A549 treated with dexamethasone at 1 μM for 4 hours (cell line): ENCODE data around the gene MS4A14. TPM values are rescaled to one million over a fixed set of nuclear protein-coding genes. Genes with fewer than 3 reads are reported as not detected.

Experiments used
- total RNA-seq: library from RNA; stranded (reverse); fragments of 200-300 nt; extraction: Qiagen RNA extraction; gene quantifications from 5 replicates; pipeline ENCODE4 v1.2.3, GENCODE V29; 2022

The MS4A14 gene
- not detected in 5 replicates for total RNA-seq

GRCh38 chr11:60396382-60396781, at the start of gene MS4A14:
Gene MS4A14 (plus strand): TSS chr11:60396459. CDS start chr11:60396579, 120 bp downstream.

GRCh38 chr11:60378354-60378753, 17.9 kb upstream of the MS4A14 start, which contains the start of gene MS4A7:
Gene MS4A7 (plus strand): TSS chr11:60378532. CDS start chr11:60383142, 4,610 bp downstream.

GRCh38 chr11:60429272-60429671, 33.0 kb downstream of the MS4A14 start, which contains the start of gene MS4A5:
Gene MS4A5 (plus strand): TSS chr11:60429572. CDS start chr11:60429675, 103 bp downstream.

GRCh38 chr11:60455531-60456042, 59.3 kb downstream of the MS4A14 start, which contains the start of gene MS4A1:
Gene MS4A1 (plus strand): TSS chr11:60455847. CDS start chr11:60462375, 6,528 bp downstream.

Other genes with a start within 250 kb of the MS4A14 start
- gene MS4A6A, start 213.4 kb upstream of the MS4A14 start, total RNA-seq = not detected in 5 replicates
- gene MS4A4E, start 153.3 kb upstream of the MS4A14 start, total RNA-seq = not detected in 5 replicates
- not detected in 5 replicates for gene MS4A4A, start 115.8 kb upstream of the MS4A14 start, total RNA-seq
- not detected in 5 replicates for gene MS4A6E, start 69.2 kb upstream of the MS4A14 start, total RNA-seq
- not detected in 5 replicates for gene MS4A7, start 17.9 kb upstream of the MS4A14 start, total RNA-seq
- not detected in 5 replicates for gene MS4A5, start 33.1 kb downstream of the MS4A14 start, total RNA-seq
- gene MS4A1, start 59.4 kb downstream of the MS4A14 start, total RNA-seq = not detected in 5 replicates
- gene MS4A12, start 96.3 kb downstream of the MS4A14 start, total RNA-seq = not detected in 5 replicates
- gene MS4A13, start 118.9 kb downstream of the MS4A14 start, total RNA-seq = not detected in 5 replicates